ENCODE results near the gene ARHGAP27. TPM values are rescaled to one million over a fixed set of nuclear protein-coding genes. Genes with fewer than 3 reads are reported as not detected.
A peak's percentile ranks its signal among the peaks of the same experiment; 100 is the strongest.

Gene ARHGAP27
- total and polyA plus RNA-seq, 2 of the 13 experiments (the other 11 are each of a cell fraction or from before 2014, with no cell fraction given): 15.5 to 18.9 TPM

DNA sequence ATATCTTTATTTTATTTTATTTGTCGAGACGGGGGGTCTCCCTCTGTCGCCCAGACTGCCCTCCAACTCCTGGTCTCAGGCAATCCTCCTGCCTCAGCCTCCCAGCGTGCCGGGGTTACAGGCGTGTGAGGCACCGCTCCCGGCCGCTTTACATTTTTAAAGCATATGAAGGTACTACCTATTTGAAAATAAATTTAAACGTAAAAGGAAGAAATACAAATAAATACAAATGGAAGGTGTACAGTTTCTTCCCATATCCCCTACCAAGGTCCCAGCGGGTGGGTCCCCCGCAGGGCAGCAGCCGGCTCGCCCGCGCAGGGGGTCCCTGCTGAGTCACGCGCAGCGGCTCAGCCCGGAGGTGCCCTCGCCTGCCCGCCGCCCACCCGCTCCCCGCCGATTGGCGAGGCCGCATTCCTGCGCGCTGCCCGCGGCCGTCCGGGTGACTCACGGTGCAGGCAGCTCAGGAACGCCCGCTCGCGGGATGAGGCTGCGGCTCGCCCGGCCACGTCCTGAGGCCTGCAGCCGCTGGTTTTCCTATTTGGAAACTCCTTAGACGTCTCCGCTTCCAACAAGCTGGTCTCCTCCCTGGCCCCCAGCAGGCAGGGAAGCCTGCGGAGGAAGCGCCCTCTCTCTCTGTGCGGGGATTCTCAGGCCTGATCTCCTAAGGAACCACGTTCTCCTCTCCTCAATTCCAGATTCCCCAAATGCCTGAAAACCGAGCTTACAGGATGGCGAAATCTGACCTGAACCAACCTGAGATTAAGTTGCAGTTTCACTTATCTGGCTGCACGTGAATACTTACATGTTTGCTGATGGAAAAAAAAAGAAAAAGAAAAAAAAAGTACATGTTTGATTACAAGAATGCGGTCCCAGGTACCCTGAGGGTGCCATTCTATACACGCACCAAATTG lies 61.0 kb downstream of the ARHGAP27 start (continued):
- TF ChIP-seq, protein P1, sequence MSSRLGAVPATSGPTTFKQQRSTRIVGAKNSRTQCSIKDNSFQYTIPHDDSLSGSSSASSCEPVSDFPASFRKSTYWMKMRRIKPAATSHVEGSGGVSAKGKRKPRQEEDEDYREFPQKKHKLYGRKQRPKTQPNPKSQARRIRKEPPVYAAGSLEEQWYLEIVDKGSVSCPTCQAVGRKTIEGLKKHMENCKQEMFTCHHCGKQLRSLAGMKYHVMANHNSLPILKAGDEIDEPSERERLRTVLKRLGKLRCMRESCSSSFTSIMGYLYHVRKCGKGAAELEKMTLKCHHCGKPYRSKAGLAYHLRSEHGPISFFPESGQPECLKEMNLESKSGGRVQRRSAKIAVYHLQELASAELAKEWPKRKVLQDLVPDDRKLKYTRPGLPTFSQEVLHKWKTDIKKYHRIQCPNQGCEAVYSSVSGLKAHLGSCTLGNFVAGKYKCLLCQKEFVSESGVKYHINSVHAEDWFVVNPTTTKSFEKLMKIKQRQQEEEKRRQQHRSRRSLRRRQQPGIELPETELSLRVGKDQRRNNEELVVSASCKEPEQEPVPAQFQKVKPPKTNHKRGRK (CRISPR knock-in tag; IDR thresholded peaks at IDR 0.05): no peak; the same call in 1 of the 2 replicates
- TF ChIP-seq NFIC (IDR thresholded peaks at IDR 0.05; ENCODE audit: low read length) (0 out of 2 replicates have a peak, but pooled peaks have one; percentile 12), ZNF430 (CRISPR knock-in tag; IDR thresholded peaks at IDR 0.05) (peak; percentile 60), ISL2 (CRISPR knock-in tag; IDR thresholded peaks at IDR 0.05) (no peak; the same call in none of the 2 replicates), SIX4 (CRISPR knock-in tag; IDR thresholded peaks at IDR 0.05) (peak; percentile 35; the same call in 1 of the 2 replicates), ERF (CRISPR knock-in tag; IDR thresholded peaks at IDR 0.05) (peak; percentile 95), HNRNPK (IDR thresholded peaks at IDR 0.05; ENCODE audit: low read depth, low read length, poor library complexity, severe bottlenecking) (peak; percentile 34), ZNF75D (CRISPR knock-in tag; IDR thresholded peaks at IDR 0.05; ENCODE audit: borderline replicate concordance) (no peak), RXRB (CRISPR knock-in tag; IDR thresholded peaks at IDR 0.05; ENCODE audit: borderline replicate concordance) (peak; percentile 56), ZNF720 (CRISPR knock-in tag; IDR thresholded peaks at IDR 0.05) (no peak), RFX5 (IDR thresholded peaks at IDR 0.05; ENCODE audit: low read depth, low read length) (no peak), AHR (CRISPR knock-in tag; IDR thresholded peaks at IDR 0.05) (0 out of 2 replicates have a peak, but pooled peaks have one; percentile 73), ZFX (CRISPR knock-in tag; IDR thresholded peaks at IDR 0.05; ENCODE audit: low read depth) (peak; percentile 95), ATF7 (IDR thresholded peaks at IDR 0.05) (no peak), ATF7 (CRISPR knock-in tag; IDR thresholded peaks at IDR 0.05) (no peak), ZFP36 (IDR thresholded peaks at IDR 0.05; ENCODE audit: borderline replicate concordance, low read depth, low read length, partially characterized antibody) (no peak), ZNF672 (CRISPR knock-in tag; IDR thresholded peaks at IDR 0.05) (no peak), ZNF34 (CRISPR knock-in tag; IDR thresholded peaks at IDR 0.05; ENCODE audit: borderline replicate concordance) (no peak), ETV5 (CRISPR knock-in tag; IDR thresholded peaks at IDR 0.05; ENCODE audit: borderline replicate concordance) (peak; percentile 87), ZSCAN29 (CRISPR knock-in tag; conservative IDR thresholded peaks at IDR 0.05) (no peak; the same call in 1 of the 2 replicates), SALL1 (CRISPR knock-in tag; IDR thresholded peaks at IDR 0.05) (peak; percentile 92), ADNP (CRISPR knock-in tag; IDR thresholded peaks at IDR 0.05) (no peak)
- TF ChIP-seq, protein P2, sequence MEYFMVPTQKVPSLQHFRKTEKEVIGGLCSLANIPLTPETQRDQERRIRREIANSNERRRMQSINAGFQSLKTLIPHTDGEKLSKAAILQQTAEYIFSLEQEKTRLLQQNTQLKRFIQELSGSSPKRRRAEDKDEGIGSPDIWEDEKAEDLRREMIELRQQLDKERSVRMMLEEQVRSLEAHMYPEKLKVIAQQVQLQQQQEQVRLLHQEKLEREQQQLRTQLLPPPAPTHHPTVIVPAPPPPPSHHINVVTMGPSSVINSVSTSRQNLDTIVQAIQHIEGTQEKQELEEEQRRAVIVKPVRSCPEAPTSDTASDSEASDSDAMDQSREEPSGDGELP (IDR thresholded peaks at IDR 0.05; ENCODE audit: borderline replicate concordance, low read depth): peak; percentile 41; the same call in 1 of the 2 replicates
- TF ChIP-seq, protein P3, sequence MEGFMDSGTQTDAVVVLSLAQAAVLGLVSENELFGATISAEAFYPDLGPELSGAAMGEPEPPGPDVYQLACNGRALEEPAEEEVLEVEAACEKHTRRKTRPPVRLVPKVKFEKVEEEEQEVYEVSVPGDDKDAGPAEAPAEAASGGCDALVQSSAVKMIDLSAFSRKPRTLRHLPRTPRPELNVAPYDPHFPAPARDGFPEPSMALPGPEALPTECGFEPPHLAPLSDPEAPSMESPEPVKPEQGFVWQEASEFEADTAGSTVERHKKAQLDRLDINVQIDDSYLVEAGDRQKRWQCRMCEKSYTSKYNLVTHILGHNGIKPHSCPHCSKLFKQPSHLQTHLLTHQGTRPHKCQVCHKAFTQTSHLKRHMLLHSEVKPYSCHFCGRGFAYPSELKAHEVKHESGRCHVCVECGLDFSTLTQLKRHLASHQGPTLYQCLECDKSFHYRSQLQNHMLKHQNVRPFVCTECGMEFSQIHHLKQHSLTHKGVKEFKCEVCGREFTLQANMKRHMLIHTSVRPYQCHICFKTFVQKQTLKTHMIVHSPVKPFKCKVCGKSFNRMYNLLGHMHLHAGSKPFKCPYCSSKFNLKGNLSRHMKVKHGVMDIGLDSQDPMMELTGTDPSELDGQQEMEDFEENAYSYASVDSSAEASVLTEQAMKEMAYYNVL (CRISPR knock-in tag; IDR thresholded peaks at IDR 0.05; ENCODE audit: borderline replicate concordance): peak; percentile 59

Data from HepG2 (cell line).